HepG2 (cell line): Measurements from ENCODE around the gene CCNDBP1. TPM values are rescaled to one million over a fixed set of nuclear protein-coding genes. Genes with fewer than 3 reads are reported as not detected.

ENCODE experiments used
- ATAC-seq: fragments of 200-7000 bp; cut with Tn5 transposase; 3 replicates; pipeline ENCODE4 v1.9.1; 2020; ENCODE audit warnings: mild to moderate bottlenecking, moderate library complexity
- BruUV-seq: library from RNA; stranded (reverse); fragments of 400-500 nt; replicated peaks from 2 replicates; lab custom pipeline; 2021; lab: Mats Ljungman, UMichigan
- CTCF ChIA-PET: fragments of 300-600 bp; formaldehyde crosslinking; extraction: SDS; loops from one replicate; lab custom pipeline; 2021; ENCODE audit warnings: low total read pairs, inconsistent platforms, low intra/inter-chr PET ratio; lab: Yijun Ruan, JAX
- POLR2A ChIA-PET: fragments of 350-600 bp; sonication (Branson Sonifier 250); formaldehyde crosslinking; loops from one replicate; lab custom pipeline; 2020; ENCODE audit warnings: antibody characterized with exemption, inconsistent platforms; lab: Yijun Ruan, JAX
- DNase-seq: peaks from one replicate; pipeline ENCODE4 v3.0.0-alpha.2; 2015; ENCODE audit warnings: low spot score
- FAIRE-seq: peaks from 3 replicates; lab custom pipeline; 2011; peaks lifted over from hg19 to GRCh38; lab: Jason Lieb, UNC
- H2AFZ ChIP-seq: one replicate; pipeline ENCODE4 v1.6.1; 2011; ENCODE audit warnings: low read length, inconsistent platforms
- H3K27ac ChIP-seq: fragments of 300-600 bp; 3 replicates; pipeline ENCODE4 v1.8.0; 2011; ENCODE audit warnings: mixed run types, mild to moderate bottlenecking, mixed read lengths, low read length, inconsistent platforms; ENCODE audit not compliant: insufficient read depth; ENCODE audit errors: extremely low read length
- H3K27me3 ChIP-seq, 2 experiments: fragments of 200-600 bp in 1 of 2; 2 replicates in 1 of 2; 3 replicates in 1 of 2; pipeline versions ENCODE4 v1.6.0 to v1.8.0; 2011; ENCODE audit warnings: low read length in 2 of 2, mild to moderate bottlenecking in 2 of 2, moderate library complexity in 2 of 2, inconsistent platforms in 1 of 2; ENCODE audit not compliant: insufficient read depth in 2 of 2, control insufficient read depth in 1 of 2
- H3K36me3 ChIP-seq, 2 experiments: fragments of 200-600 bp in 1 of 2; replicated peaks in 1 of 2; 2 replicates in 1 of 2; 3 replicates in 1 of 2; pipeline versions ENCODE4 v1.5.1 to v1.8.0; 2011; ENCODE audit warnings: low read length in 2 of 2, inconsistent platforms in 1 of 2; ENCODE audit not compliant: insufficient read depth in 2 of 2, control insufficient read depth in 1 of 2
- H3K4me1 ChIP-seq: 2 replicates; pipeline ENCODE4 v1.5.1; 2012; ENCODE audit warnings: low read length, inconsistent platforms; ENCODE audit not compliant: insufficient read depth
- H3K4me2 ChIP-seq: 2 replicates; pipeline ENCODE4 v1.6.0; 2011; ENCODE audit warnings: low read depth, low read length, inconsistent platforms
- H3K4me3 ChIP-seq, 3 experiments: fragments of 200-600 bp in 1 of 3; sonication (generic), shearing (Covaris generic) in 1 of 3; replicated peaks in 1 of 3; 2 replicates each; pipeline ENCODE4 v1.5.1; 2011 to 2016; ENCODE audit warnings: low read length in 3 of 3, inconsistent platforms in 2 of 3, low read depth in 2 of 3, mild to moderate bottlenecking in 2 of 3, control low read depth in 1 of 3, mixed read lengths in 1 of 3; ENCODE audit not compliant: insufficient read depth in 1 of 3
- H3K79me2 ChIP-seq: one replicate; pipeline ENCODE4 v1.6.1; 2011; ENCODE audit warnings: low read length, inconsistent platforms; ENCODE audit not compliant: insufficient read depth
- H3K9ac ChIP-seq: 2 replicates; pipeline ENCODE4 v1.6.0; 2011; ENCODE audit warnings: mild to moderate bottlenecking, low read depth, low read length, inconsistent platforms; ENCODE audit not compliant: insufficient read depth
- H3K9me3 ChIP-seq: 2 replicates; pipeline ENCODE4 v1.5.1; 2012; ENCODE audit warnings: mild to moderate bottlenecking, low read length
- H4K20me1 ChIP-seq: 2 replicates; pipeline ENCODE4 v1.6.0; 2011; ENCODE audit warnings: inconsistent platforms, mild to moderate bottlenecking, low read length, moderate library complexity; ENCODE audit not compliant: insufficient read depth
- MAFF ChIP-seq: IDR thresholded peaks from 2 replicates; pipeline ENCODE4 v1.6.1; 2011; ENCODE audit warnings: low read depth, low read length, improper control_type of control experiment
- MAFK ChIP-seq, 2 experiments: IDR thresholded peaks in 1 of 2; conservative IDR thresholded peaks in 1 of 2; 2 replicates each; pipeline ENCODE4 v1.6.1; 2011; ENCODE audit warnings: improper control_type of control experiment in 2 of 2, low read length in 2 of 2
- SALL2 ChIP-seq: sonication (generic); formaldehyde crosslinking; IDR thresholded peaks from 2 replicates; pipeline ENCODE4 v1.8.1; 2023; ENCODE audit warnings: mild to moderate bottlenecking, missing genetic modification reagents, inconsistent platforms
- ZNF660 ChIP-seq: sonication (generic); formaldehyde crosslinking; IDR thresholded peaks from 2 replicates; pipeline ENCODE4 v1.5.1; 2020; ENCODE audit warnings: mild to moderate bottlenecking, low read depth, missing genetic modification reagents, borderline replicate concordance
- WGBS: methylation state at CpG from one replicate; pipeline ENCODE4 v1.1.6; 2017; ENCODE audit warnings: low lambda C conversion rate; 5-methylcytosine and 5-hydroxymethylcytosine counted together
- in situ Hi-C: cut with HindIII; loops from 2 replicates; pipeline ENCODE4 v1.10.0; 2017; ENCODE audit warnings: low pct_unique_long_range_greater_than_20kb; ENCODE audit not compliant: extremely low pct_ligation_motif_present
- intact Hi-C: fragments of 100-400 bp; cut with micrococcal nuclease; formaldehyde crosslinking; loops from one replicate; pipeline ENCODE4 v1.10.0; 2022; ENCODE audit not compliant: unreplicated experiment
- polyA plus RNA-seq, 8 experiments: library from polyadenylated mRNA; depleted of rRNA in 3 of 8; stranded (reverse) in 7 of 8; unstranded in 1 of 8; fragments of >200 nt; fragmentation: Illumina TruSeq in 4 of 8; extraction: Trizol in 4 of 8; gene quantifications; 2 replicates each; pipeline versions ENCODE4 v1.2.1 to v1.2.3, GENCODE V29; 2011 to 2016; ENCODE audit warnings: low read depth in 4 of 8, missing spikeins in 1 of 8, mixed read lengths in 1 of 8; ENCODE audit not compliant: insufficient read depth in 1 of 8
- total RNA-seq, 5 experiments: library from RNA; depleted of rRNA; stranded (reverse); fragments of >200 nt; fragmentation: Illumina TruSeq; extraction: Trizol; gene quantifications; 2 replicates each; pipeline ENCODE4 v1.2.3, GENCODE V29; 2016; ENCODE audit warnings: low read depth in 1 of 5

CCNDBP1 gene
- total and polyA plus RNA-seq, 2 of the 13 experiments (the other 11 are each of a cell fraction or from before 2014, with no cell fraction given), result 24.8 to 42.3 TPM

DNA sequence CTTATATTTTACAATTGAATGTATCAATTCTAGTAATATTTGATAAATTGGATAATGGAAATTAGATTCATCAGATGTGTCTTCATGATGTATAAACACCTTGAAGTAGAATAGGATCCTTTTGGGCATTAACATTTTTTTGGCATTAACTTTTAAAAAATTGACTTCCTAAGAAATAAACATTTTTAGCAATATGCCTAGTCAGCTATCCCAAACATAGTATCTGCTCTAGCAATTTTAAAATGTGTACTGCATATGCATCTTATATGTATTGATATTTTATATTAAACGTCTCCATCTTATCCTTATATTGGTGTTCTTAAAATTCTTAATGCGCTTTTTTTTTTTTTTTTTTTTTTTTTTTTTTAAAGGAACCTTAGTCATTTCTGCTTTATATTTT lies 8.5 kb downstream of the CCNDBP1 start:
- in situ Hi-C loops (no loop called here), intact Hi-C loops (no loop called here)
- TF ChIP-seq MAFK (conservative IDR thresholded peaks at IDR 0.05 in 1 of 2, IDR thresholded peaks at IDR 0.05 in 1 of 2; ENCODE audit: low read length in 2 of 2), result peak in 1 of 2 experiments; percentile 70; a peak in 2 of 4 replicates
- TF ChIP-seq MAFF, result peak; percentile 54; the same call in 1 of the 2 replicates
- TF ChIP-seq ZNF660, result no peak
- ChIA-PET POLR2A (interaction anchor here (2.3 kb wide), 1 partner anchor 8 kb away, joined by 6 read pairs; no protein-coding TSS in a partner anchor), CTCF (no interaction called here)
- Histone ChIP-seq H3K4me1 (no peaks in the 10 kb centered on the region), H3K9ac (no peak overlapping the region), H3K4me2 (no peak overlapping the region), H2AFZ (no peak overlapping the region), H3K27ac (no peak overlapping the region), H3K4me3 (no peak overlapping the region), H3K27me3 (no peaks in the 10 kb centered on the region), H4K20me1 (no peaks in the 10 kb centered on the region), H3K79me2 (no peaks in the 10 kb centered on the region), H3K9me3 (no peaks in the 10 kb centered on the region), H3K36me3 (peaks cover 6 to 38% of the 10 kb centered on the region in 2 experiments; a peak in 4 of 5 replicates)
- no TSS peak for BruUV-seq
- ATAC-seq, result no peak
- FAIRE-seq, result no peak
- 92% methylated on average over 2 of the region's 2 CpGs for WGBS
- DNase-seq, result no peak

DNA sequence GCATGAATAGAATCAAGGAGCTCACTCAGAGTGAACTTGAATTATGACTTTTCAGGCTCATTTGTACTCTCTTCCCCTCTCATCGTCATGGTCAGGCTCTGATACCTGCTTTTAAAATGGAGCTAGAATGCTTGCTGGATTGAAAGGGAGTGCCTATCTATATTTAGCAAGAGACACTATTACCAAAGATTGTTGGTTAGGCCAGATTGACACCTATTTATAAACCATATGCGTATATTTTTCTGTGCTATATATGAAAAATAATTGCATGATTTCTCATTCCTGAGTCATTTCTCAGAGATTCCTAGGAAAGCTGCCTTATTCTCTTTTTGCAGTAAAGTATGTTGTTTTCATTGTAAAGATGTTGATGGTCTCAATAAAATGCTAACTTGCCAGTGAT lies 9.6 kb downstream of the CCNDBP1 start:
- TF ChIP-seq SALL2 (CRISPR knock-in tag), result no peak
- Histone ChIP-seq H3K4me2 (no peak overlapping the region), H2AFZ (no peak overlapping the region), H3K36me3 (peaks cover 6 to 31% of the 10 kb centered on the region in 2 experiments; a peak in 4 of 5 replicates), H3K4me3 (no peak overlapping the region), H3K79me2 (no peaks in the 10 kb centered on the region), H3K27ac (no peak overlapping the region), H3K4me1 (no peaks in the 10 kb centered on the region), H4K20me1 (no peaks in the 10 kb centered on the region), H3K9ac (no peak overlapping the region), H3K9me3 (no peaks in the 10 kb centered on the region), H3K27me3 (no peaks in the 10 kb centered on the region)
- in situ Hi-C loops, result no loop called here
- intact Hi-C loops, result no loop called here
- ATAC-seq (no peak), FAIRE-seq (no peak), DNase-seq (no peak)
- ChIA-PET POLR2A (interaction anchor here (2.3 kb wide), 1 partner anchor 9 kb away, joined by 6 read pairs; no protein-coding TSS in a partner anchor), CTCF (no interaction called here)
- BruUV-seq, result no TSS peak
- 92% methylated on average over 2 of the region's 2 CpGs for WGBS
